ENCODE measurements around the gene TMEM250.

The TMEM250 gene

GRCh38 chr9:136135326-136136126 is 16.9 kb upstream of the TMEM250 start:
- ChIA-PET CTCF (interaction anchor here (1.0 to 1.2 kb wide), 3 partner anchors 8 to 143 kb away, joined by 3 read pairs; no protein-coding TSS in a partner anchor), POLR2A (no interaction called here)
- TF ChIP-seq CTCF (IDR thresholded peaks at IDR 0.05; ENCODE audit: insufficient read depth, low read length, missing control alignments): no peak
- DNase-seq (ENCODE audit: low read depth, low spot score): no peak
- H3K4me3 ChIP-seq (ENCODE audit: low read depth, low read length): no peak overlapping the region

GRCh38 chr9:136133959-136134484 is 15.3 kb upstream of the TMEM250 start:
- ChIA-PET CTCF (interaction anchor here (0.6 to 3.5 kb wide), 3 partner anchors 11 to 1048 kb away, joined by 3 to 22 read pairs (median 3); no protein-coding TSS in a partner anchor), POLR2A (no interaction called here)
- no peak for DNase-seq (ENCODE audit: low read depth, low spot score)
- peak overlapping the region; percentile 39; the same call in 1 of the 2 replicates for H3K4me3 ChIP-seq (ENCODE audit: low read depth, low read length)
- no peak for TF ChIP-seq CTCF (IDR thresholded peaks at IDR 0.05; ENCODE audit: insufficient read depth, low read length, missing control alignments)

- ChIA-PET POLR2A (no interaction called here), CTCF (interaction anchor here (1.0 to 3.5 kb wide), 8 partner anchors 8 to 178 kb away, joined by 3 to 22 read pairs (median 6); no protein-coding TSS in a partner anchor)
- no peak for DNase-seq (ENCODE audit: low read depth, low spot score)
- H3K4me3 ChIP-seq (ENCODE audit: low read depth, low read length): peak overlapping the region; percentile 39
- TF ChIP-seq CTCF (IDR thresholded peaks at IDR 0.05; ENCODE audit: insufficient read depth, low read length, missing control alignments): peak; percentile 71
Measured at GRCh38 chr9:136133191-136133958, 14.7 kb upstream of the TMEM250 start.

DNA sequence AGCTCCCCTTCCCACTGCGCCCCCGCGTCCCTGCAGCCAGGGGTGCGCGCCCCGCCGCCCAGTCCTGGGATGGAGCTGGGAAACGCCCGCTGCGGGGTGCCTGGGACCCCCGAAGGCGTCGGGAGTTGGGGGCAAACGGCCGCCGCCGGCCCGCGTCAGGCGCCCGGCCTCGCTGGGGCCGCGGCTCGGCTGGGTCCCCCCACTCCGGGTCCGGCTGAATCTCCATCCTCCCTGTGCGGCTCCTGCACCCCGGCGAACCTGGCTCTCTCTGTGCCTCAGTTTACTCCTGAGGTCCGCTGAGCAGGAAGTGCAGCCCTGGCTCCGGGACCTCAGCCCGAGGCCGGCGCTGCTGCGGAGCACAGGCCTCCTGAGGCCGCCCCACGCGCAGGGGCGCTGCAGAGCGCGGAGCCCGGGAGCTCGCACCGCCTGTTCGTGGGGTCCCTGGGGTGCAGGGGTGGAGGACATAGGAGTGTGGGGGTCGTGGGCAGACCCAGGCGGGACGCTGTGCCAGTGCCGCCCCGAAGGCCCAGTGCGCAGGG is 13.9 kb upstream of the TMEM250 start:
- no peak for DNase-seq (ENCODE audit: low read depth, low spot score)
- POLR2A ChIA-PET: no interaction called here
- H3K4me3 ChIP-seq (ENCODE audit: low read depth, low read length): no peak overlapping the region
- TF ChIP-seq CTCF (IDR thresholded peaks at IDR 0.05; ENCODE audit: insufficient read depth, low read length, missing control alignments): no peak
- CTCF ChIA-PET: interaction anchor here (1.0 to 3.5 kb wide), 8 partner anchors 9 to 177 kb away, joined by 3 to 22 read pairs (median 6); no protein-coding TSS in a partner anchor

DNA sequence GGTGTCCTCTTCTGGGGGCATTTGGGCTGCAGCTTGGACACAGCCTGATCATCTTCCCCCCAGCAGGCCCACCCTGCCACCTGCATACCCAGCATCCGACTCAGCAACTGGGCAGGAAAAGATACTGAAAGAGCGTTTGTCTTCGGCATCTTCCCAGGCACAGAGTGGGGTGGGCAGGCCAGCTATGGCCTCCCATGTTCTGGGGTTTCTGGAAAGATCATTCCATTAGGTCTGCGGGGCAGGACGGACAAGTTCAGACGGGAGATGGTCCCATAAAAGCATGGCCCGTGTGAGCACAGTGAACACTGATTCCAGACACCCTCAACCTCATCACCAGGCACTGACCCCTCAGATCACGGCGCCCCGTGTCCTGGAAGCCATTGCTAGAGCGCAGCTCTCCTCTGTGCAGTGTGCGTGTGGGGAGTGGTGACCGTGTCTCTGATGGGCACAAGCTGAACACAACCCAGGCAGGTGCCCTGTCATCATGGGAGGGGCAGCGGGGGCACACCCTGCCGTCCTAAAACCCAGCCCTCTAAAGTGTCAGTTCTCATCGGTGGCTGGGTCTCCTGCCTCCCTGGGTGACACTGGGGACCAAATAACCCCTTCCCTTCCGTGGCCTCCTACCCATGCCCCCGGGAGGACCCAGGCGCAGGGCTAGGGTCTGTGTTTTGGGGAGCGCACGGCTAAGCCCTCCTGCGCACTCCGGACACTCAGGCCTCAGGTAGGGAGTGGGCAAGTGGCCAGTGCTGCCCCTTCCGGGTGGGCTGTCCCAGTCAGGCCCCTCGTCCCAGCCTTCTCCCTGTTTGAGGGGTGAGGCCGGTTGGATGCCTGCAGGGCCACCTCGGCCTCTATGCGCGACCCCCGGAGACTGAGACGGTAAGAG is 13.2 kb upstream of the TMEM250 start:
- H3K4me3 ChIP-seq (ENCODE audit: low read depth, low read length): no peak overlapping the region
- no peak for TF ChIP-seq CTCF (IDR thresholded peaks at IDR 0.05; ENCODE audit: insufficient read depth, low read length, missing control alignments)
- DNase-seq (ENCODE audit: low read depth, low spot score): no peak
- CTCF ChIA-PET: interaction anchor here (0.6 to 3.5 kb wide), 9 partner anchors 9 to 176 kb away, joined by 3 to 22 read pairs (median 6); partner anchors contain the start of gene UBAC1
- POLR2A ChIA-PET: no interaction called here

Measured in AG04449 (cell line).